Measurements from ENCODE around the gene TNS2. TPM values are rescaled to one million over a fixed set of nuclear protein-coding genes. Genes with fewer than 3 reads are reported as not detected.

The TNS2 gene
- total RNA-seq, 1 donor from 2014 or later = 2.5 TPM

DNA sequence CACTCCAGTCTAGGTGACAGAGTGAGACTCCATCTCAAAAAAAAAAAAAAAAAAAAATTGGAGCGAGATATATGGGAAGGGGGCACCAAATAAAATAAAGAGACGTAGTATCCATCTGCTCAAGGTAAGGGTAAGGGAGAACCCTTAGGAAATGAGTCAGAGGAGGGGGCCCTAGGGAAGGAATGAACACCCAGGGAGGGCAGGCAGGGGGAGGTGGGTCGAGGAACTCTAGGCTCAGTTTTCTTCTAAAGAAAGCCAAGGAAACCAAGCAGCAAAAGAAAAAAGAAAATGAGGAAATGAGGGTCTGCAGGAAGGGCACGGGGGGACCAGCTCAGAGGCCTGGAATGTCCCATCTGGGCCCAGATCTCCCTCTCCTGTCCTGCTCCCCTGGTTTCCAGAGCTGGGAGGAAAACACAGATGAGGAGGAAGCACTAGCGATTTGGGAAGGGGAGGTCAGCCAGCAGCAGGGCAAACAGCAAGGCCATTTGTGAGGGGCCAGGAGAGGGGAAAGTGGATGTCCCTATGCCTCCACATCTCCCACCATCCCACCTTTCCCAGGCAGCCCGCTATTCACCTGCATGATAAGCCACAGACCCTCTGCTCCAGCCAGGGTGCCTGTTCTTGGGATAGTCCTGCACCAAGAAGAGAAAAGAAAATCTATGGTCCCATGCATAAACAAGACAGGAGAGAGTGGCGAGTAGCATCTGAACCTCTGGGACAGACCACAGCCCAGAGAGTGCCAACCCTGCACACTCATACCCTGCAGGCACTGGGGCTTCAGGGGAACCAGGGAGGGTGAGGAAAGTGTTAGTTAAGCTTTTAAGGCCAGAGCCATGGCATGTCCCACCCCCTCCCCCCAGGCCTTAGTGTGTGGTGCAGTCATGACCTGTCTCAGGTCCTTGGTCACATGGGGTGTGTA is 17.5 kb downstream of the TNS2 start:
- intact Hi-C loops (cut with micrococcal nuclease) = no loop called here

- intact Hi-C loops (cut with micrococcal nuclease) = no loop called here
Measured at GRCh38 chr12:53067993-53068770, 18.3 kb downstream of the TNS2 start.

DNA sequence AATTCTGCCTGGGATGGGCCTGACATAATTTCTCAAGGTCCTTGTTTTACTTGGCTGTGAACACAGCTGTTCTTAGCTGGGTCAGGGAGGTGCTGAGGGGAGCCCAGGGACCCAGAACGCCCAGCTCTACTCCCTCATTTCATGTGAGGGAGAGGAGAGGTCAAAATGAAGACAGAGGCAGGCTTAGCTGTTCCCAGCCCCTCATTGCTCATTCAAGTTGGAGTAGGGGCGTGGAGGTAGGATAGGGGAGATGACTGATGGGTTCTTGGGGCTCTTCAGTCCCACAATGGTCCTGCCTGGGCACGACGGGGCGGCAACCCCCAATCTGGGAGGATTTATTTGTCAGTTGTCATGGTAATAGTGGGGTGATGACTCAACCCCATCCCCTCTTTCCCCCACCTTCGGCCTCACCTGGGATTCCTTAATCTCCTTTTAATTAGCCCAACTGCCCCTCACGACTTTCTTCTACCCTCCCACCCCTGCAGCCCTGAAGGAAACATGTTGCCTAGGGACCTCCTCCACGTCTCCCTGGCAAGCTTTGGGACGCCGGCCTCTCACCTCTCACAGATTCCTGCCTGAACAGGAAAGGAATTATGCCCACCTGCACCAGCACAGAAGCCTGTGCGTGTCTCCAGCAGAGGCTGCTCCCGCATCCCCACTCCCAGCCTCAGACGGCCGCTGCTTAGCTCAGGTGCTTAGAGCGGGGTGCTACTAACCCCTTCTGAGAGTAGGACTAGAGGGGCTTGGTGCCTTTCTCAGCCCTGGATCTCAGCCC is 19.1 kb downstream of the TNS2 start:
- intact Hi-C loops (cut with micrococcal nuclease) = no loop called here

DNA sequence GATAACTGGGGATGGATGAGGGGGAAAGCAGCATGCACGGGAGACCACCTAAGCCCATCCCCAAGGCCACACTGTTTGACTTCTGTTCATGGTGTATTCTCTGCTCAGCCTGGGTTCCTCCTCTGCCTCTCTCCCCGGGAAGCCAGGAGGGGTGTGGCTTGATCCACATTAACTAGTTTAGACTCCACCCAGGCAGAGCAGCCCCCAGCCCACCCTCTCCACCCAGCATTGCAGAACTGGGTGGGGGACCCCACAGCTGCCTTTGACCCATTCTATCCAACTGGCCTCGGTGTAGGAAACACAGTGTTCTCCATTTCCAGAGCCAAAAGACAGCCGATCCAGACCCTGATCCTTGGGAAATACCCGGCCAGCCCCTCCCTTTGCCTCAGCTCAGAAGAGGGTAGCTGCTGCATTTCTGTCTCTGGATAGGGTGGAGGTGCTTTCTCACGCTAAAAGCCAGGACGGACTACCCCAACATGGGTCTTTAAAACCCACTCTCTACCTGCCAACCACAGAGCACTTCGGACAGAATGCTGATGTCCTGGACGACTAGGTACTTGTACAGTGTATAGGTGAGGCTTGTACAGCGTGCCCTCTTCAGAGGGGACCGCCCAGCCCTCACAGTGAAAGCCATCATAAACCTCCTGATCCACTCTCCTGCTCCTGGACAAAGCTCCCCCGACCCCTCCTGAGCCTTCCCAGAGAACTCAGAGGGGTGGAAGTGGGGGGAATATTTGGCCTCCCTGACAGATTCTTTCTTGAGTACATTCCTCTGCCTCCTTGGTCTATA is 20.0 kb downstream of the TNS2 start:
- intact Hi-C loops (cut with micrococcal nuclease) = no loop called here

DNA sequence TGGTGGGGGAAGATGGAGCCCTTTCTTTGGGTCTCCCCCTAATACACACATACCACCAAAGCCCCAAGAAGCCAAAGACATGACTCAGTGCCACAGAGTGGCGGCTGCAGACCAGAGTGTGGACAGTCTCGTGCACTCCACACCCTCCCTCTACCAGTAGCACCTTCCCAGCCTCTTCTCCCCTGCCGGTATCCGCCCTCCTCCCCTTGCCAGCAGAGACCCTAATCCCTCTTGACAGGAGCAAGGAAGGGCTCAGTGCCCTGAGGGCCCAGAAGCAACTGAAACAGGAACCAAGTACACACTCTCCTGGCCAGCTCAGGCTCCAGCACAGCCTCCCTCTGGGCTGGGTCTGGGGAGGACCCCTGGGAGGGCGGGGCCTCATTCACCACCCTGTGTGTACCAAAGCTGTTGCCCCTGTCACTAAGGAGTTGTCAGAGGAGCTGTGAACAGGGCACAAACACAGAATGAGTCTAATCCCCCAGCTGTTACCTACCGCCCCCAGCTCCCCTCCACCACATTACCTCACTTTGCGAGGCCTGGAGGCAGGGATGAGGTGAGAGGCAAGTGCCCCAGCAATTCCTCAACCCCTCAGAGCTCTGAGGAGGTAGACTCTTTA is 21.1 kb downstream of the TNS2 start:
- intact Hi-C loops (cut with micrococcal nuclease) = no loop called here

GRCh38 chr12:53071591-53072551 is 22.0 kb downstream of the TNS2 start:
- intact Hi-C loops (cut with micrococcal nuclease) = loop anchor here (2.0 kb wide), 1 partner anchor 65 kb away; no protein-coding TSS in a partner anchor

GRCh38 chr12:53073881-53074280 is 24.0 kb downstream of the TNS2 start:
- intact Hi-C loops (cut with micrococcal nuclease) = loop anchor here (2.0 kb wide), 1 partner anchor 63 kb away; no protein-coding TSS in a partner anchor

DNA sequence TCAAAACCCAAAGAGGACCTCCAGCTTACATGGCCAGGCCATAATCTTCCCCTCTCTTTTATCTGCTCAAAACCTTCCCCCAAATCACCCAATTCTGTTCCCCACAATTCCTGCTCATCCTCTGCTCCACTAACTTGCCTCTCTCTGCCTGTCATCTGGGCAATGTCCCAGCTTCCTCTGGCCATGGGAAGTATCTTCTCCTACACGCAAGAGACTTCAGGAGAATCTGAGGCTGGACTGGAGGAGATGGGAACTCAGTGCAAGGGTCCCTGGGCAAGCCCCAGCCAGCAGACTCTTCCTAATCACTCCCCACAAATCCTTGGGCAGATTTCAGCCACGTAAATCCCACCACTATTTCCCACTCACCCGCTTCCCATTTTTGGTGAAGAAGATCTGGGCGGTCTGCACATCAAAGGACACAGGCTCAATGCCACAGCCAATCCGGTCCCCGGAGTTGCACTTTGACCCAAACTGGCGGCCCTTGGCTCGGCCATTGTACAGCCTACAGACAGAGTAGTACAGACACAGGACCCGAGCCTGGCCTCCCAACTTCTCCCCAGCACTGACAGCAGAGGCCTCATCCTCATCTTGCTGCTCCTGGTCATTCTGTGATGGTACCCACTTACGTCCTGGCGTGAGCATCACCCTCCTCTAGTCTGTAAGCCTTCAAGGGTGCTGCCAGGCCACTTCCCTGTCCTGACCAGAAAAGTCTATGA is 24.6 kb downstream of the TNS2 start:
- intact Hi-C loops (cut with micrococcal nuclease) = no loop called here

- intact Hi-C loops (cut with micrococcal nuclease) = loop anchor here (5.0 kb wide), 1 partner anchor 367 kb away; the partner anchor contains the start of gene PRR13
Measured at GRCh38 chr12:53074999-53075370, 25.1 kb downstream of the TNS2 start.

DNA sequence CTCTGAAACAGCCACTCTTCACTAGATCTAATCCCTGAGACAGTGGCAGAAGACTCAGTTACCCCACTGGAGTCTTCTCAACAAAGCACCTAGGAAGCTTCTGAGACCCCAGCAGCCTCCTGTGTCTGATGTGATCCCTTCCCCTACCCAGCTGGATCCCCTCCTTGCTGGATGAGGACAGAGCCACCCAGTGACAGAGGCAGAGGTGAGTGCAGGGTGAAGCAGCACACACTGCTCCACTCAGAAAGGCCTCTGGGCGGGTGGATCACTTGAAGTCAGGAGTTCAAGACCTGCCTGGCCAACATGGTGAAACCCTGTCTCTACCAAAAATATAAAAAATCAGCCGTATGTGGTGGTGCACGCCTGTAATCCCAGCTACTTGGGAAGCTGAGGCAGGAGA is 26.6 kb downstream of the TNS2 start:
- intact Hi-C loops (cut with micrococcal nuclease) = loop anchor here (5.0 kb wide), 1 partner anchor 366 kb away; the partner anchor contains the start of gene PRR13

GRCh38 chr12:53077030-53077429 is 27.2 kb downstream of the TNS2 start:
- intact Hi-C loops (cut with micrococcal nuclease) = loop anchor here (5.0 kb wide), 1 partner anchor 365 kb away; the partner anchor contains the start of gene PRR13

- intact Hi-C loops (cut with micrococcal nuclease) = loop anchor here (1.0 to 5.0 kb wide), 9 partner anchors 12 to 649 kb away; partner anchors contain the start of genes AAAS, ATF7, CALCOCO1 and CSAD
Measured at GRCh38 chr12:53078425-53079225, 28.8 kb downstream of the TNS2 start.

DNA sequence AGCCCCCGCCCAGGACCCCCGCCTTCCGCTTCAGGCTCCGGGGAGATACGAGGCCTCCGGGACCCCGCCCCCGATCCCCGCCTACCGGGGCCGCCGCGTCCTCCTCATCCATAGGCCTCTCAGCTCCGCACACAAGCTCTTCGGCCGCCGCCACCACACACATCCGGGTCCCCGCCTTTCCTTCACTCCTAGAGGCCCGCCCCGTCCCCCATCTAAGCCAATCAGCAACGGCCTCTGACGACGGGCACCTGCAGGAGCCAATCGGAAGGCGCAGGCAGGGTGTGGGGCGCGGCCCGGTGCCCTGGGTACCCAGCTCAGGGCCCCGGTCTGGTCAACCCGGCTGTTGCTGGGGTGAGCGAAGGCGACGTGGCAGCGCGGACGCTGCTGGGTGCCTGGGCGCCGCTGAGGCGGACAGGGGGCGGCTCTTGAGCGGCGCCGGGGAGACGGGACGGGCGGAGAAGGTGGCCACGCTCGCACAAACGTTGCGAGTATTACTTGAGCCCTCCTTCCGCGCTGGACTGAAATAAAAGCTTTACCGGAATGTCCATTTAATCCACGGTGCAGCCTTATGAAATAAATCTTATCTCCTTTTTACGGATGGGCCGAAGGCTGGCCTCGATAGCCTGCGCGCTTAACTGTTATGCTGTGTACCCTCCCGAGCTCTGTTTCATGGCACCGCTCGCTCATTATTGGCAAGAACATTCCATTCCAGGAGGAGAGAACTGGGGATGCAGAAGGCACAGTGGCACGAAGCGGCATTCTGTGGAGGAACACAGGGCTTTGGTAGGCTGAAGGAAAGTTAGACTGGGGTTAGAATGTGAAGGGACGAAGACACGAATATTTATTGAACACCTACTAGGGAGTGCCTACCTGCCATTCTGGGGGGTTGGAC is 29.6 kb downstream of the TNS2 start, which contains the start of gene SPRYD3:
Gene SPRYD3 (minus strand): TSS at position 165 of the 892 bp plus-strand sequence. CDS start 57 bp downstream, at position 108.
- intact Hi-C loops (cut with micrococcal nuclease) = loop anchor here (1.0 to 5.0 kb wide), 8 partner anchors 13 to 547 kb away; partner anchors contain the start of genes AAAS, ATF7, CSAD and PRR13

GRCh38 chr12:53082637-53083175 is 32.8 kb downstream of the TNS2 start:
- intact Hi-C loops (cut with micrococcal nuclease) = no loop called here

DNA sequence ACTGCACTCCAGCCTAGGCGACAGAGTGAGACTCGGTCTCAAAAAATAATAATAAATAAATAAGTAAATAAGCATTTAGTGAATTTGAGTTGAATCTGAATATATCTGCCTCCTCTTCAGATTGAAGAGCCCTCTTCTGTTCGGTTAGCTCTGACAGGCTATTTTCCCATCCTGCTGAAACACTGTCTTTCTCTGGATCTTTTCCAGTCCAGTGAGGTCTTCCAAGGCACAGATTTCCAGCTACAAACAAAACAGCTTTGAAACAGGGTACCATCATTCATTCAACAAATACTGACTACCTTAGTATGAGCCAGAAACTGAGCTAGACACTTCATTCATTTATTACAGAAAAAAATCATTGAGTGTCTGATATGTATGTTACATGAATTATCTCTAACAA is 36.5 kb downstream of the TNS2 start:
- intact Hi-C loops (cut with micrococcal nuclease) = no loop called here

- intact Hi-C loops (cut with micrococcal nuclease) = no loop called here
Measured at GRCh38 chr12:53090105-53090504, 40.2 kb downstream of the TNS2 start.

All from T-helper 1 cell treated with Interleukin-12 subunit alpha and Interleukin-12 subunit beta and Interleukin-4 antibody, amounts not matched to agents 30 ng/mL and 1 ng/mL, for 36 hours (primary cell).